HepG2 (cell line): Measurements from ENCODE around the gene PSRC1. TPM values are rescaled to one million over a fixed set of nuclear protein-coding genes. Genes with fewer than 3 reads are reported as not detected.

Experiments used
- ATF1 ChIP-seq: IDR thresholded peaks from 2 replicates; pipeline ENCODE4 v1.6.1; 2016; ENCODE audit warnings: mild to moderate bottlenecking, control low read depth
- ERF ChIP-seq: IDR thresholded peaks from 2 replicates; pipeline ENCODE4 v1.6.1; 2018; ENCODE audit warnings: missing biosample characterization, missing genetic modification reagents
- GATAD1 ChIP-seq: IDR thresholded peaks from 2 replicates; pipeline ENCODE4 v1.6.1; 2016; ENCODE audit warnings: missing genetic modification reagents, missing compliant biosample characterization
- HNRNPL ChIP-seq: fragments of 200-400 bp; formaldehyde crosslinking; IDR thresholded peaks from 2 replicates; pipeline ENCODE4 v1.6.1; 2017; ENCODE audit warnings: mild to moderate bottlenecking, low read depth, low read length
- MATR3 ChIP-seq: sonication (generic); formaldehyde crosslinking; IDR thresholded peaks from 2 replicates; pipeline ENCODE4 v1.4.0; 2020; ENCODE audit warnings: missing genetic modification reagents
- MTA1 ChIP-seq: sonication (generic); formaldehyde crosslinking; IDR thresholded peaks from 2 replicates; pipeline ENCODE4 v1.4.0; 2020; ENCODE audit warnings: missing genetic modification reagents, mild to moderate bottlenecking, borderline replicate concordance
- RAD21 ChIP-seq: fragments of 450-650 bp; formaldehyde crosslinking; IDR thresholded peaks from 2 replicates; pipeline ENCODE4 v1.5.0; 2020; ENCODE audit warnings: mild to moderate bottlenecking
- RBAK ChIP-seq: sonication (generic); formaldehyde crosslinking; IDR thresholded peaks from 2 replicates; pipeline ENCODE4 v1.5.1; 2020; ENCODE audit warnings: mild to moderate bottlenecking, missing genetic modification reagents
- SALL2 ChIP-seq: sonication (generic); formaldehyde crosslinking; IDR thresholded peaks from 2 replicates; pipeline ENCODE4 v1.8.1; 2023; ENCODE audit warnings: mild to moderate bottlenecking, missing genetic modification reagents, inconsistent platforms
- SMC3 ChIP-seq: IDR thresholded peaks from 2 replicates; pipeline ENCODE4 v1.6.1; 2011; ENCODE audit warnings: low read length, improper control_type of control experiment
- SOX13 ChIP-seq, 3 experiments: fragments of 450-650 bp in 1 of 3; sonication (generic) in 1 of 3; formaldehyde crosslinking in 1 of 3; IDR thresholded peaks in 2 of 3; conservative IDR thresholded peaks in 1 of 3; 2 replicates each; pipeline versions ENCODE4 v1.5.0 to v1.6.1; 2016 to 2020; ENCODE audit warnings: antibody characterized with exemption in 1 of 3, mild to moderate bottlenecking in 1 of 3, missing compliant biosample characterization in 1 of 3, missing genetic modification reagents in 1 of 3, moderate library complexity in 1 of 3
- TARDBP ChIP-seq: sonication (generic); formaldehyde crosslinking; IDR thresholded peaks from 2 replicates; pipeline ENCODE4 v1.8.0; 2022; ENCODE audit warnings: mild to moderate bottlenecking, missing genetic modification reagents
- YY1 ChIP-seq: IDR thresholded peaks from 2 replicates; pipeline ENCODE4 v1.6.1; 2011; ENCODE audit warnings: low read length, low read depth, moderate library complexity, mild to moderate bottlenecking; ENCODE audit not compliant: insufficient read depth, insufficient replicate concordance
- ZBTB37 ChIP-seq: sonication (generic); formaldehyde crosslinking; IDR thresholded peaks from 2 replicates; pipeline ENCODE4 v1.4.0; 2020; ENCODE audit warnings: mild to moderate bottlenecking, missing genetic modification reagents
- ZNF350 ChIP-seq: sonication (generic); formaldehyde crosslinking; IDR thresholded peaks from 2 replicates; pipeline ENCODE4 v1.4.0; 2020; ENCODE audit warnings: mild to moderate bottlenecking, low read depth, missing genetic modification reagents, borderline replicate concordance
- ZNF737 ChIP-seq: sonication (generic); formaldehyde crosslinking; IDR thresholded peaks from 2 replicates; pipeline ENCODE4 v1.5.0; 2020; ENCODE audit warnings: missing genetic modification reagents, mild to moderate bottlenecking, borderline replicate concordance
- ZNF75D ChIP-seq: sonication (generic); formaldehyde crosslinking; IDR thresholded peaks from 2 replicates; pipeline ENCODE4 v1.8.1; 2023; ENCODE audit warnings: missing genetic modification reagents, mild to moderate bottlenecking, borderline replicate concordance
- ZNF772 ChIP-seq: sonication (generic); formaldehyde crosslinking; IDR thresholded peaks from 2 replicates; pipeline ENCODE4 v1.5.0; 2020; ENCODE audit warnings: mild to moderate bottlenecking, missing genetic modification reagents
- polyA plus RNA-seq, 8 experiments: library from polyadenylated mRNA; depleted of rRNA in 3 of 8; stranded (reverse) in 7 of 8; unstranded in 1 of 8; fragments of >200 nt; fragmentation: Illumina TruSeq in 4 of 8; extraction: Trizol in 4 of 8; gene quantifications; 2 replicates each; pipeline versions ENCODE4 v1.2.1 to v1.2.3, GENCODE V29; 2011 to 2016; ENCODE audit warnings: low read depth in 4 of 8, missing spikeins in 1 of 8, mixed read lengths in 1 of 8; ENCODE audit not compliant: insufficient read depth in 1 of 8
- total RNA-seq, 5 experiments: library from RNA; depleted of rRNA; stranded (reverse); fragments of >200 nt; fragmentation: Illumina TruSeq; extraction: Trizol; gene quantifications; 2 replicates each; pipeline ENCODE4 v1.2.3, GENCODE V29; 2016; ENCODE audit warnings: low read depth in 1 of 5
- TF ChIP-seq, protein P1 (sequence below): sonication (generic); formaldehyde crosslinking; IDR thresholded peaks from 2 replicates; pipeline ENCODE4 v1.5.1; 2020; ENCODE audit warnings: mild to moderate bottlenecking, missing genetic modification reagents
- TF ChIP-seq, protein P2 (sequence below): fragments of 450-650 bp; IDR thresholded peaks from 2 replicates; pipeline ENCODE4 v1.6.1; 2017; ENCODE audit warnings: mild to moderate bottlenecking
- TF ChIP-seq, protein P3 (sequence below): sonication (generic); formaldehyde crosslinking; IDR thresholded peaks from 2 replicates; pipeline ENCODE4 v1.4.0; 2020; ENCODE audit warnings: low read depth, mild to moderate bottlenecking, missing genetic modification reagents

The PSRC1 gene
- total and polyA plus RNA-seq, 2 of the 13 experiments (the other 11 are each of a cell fraction or from before 2014, with no cell fraction given) = 28.6 to 30.3 TPM

DNA sequence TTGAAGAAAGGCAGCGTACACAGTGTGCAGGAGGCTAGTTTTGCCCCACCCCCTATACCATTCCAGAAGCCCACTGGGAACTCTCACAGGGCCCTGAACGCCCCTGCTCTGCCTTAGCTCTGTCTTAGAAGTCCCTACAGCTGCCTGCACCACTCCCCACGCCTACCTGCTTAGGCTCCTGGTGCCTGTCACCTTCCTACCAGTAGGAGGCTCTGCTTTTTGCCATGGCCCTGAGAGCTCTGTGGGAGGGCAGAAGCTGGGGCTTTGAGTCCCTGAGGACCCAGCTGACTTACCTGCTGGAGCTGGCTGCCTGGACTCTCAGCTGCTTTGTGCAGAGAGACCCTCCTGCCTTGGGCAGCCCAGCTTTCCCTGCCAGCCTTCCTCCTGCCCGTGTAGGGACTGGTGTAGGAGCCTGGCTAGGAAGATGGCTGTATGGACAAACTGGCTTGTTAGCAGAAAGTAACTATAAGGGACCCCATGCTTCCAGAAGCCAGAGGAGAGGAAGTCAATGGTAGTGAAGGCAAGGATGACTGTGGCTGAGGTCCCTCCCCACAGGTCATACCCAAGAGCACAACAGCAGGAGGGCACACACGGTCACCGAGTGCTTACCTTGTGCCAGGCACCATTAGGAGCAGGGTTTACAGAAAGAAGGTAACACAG is 43.4 kb downstream of the PSRC1 start (continued):
- TF ChIP-seq ZBTB37 (CRISPR knock-in tag) (no peak), TARDBP (CRISPR knock-in tag) (0 out of 2 replicates have a peak, but pooled peaks have one; percentile 31), MTA1 (CRISPR knock-in tag) (peak; percentile 33; the same call in 1 of the 2 replicates), MATR3 (CRISPR knock-in tag) (no peak), ERF (no peak), SMC3 (peak; percentile 65), YY1 (peak; percentile 39), ZNF737 (no peak), RBAK (no peak), HNRNPL (no peak), ZNF772 (CRISPR knock-in tag) (no peak), ATF1 (CRISPR knock-in tag) (no peak), SALL2 (CRISPR knock-in tag) (no peak), ZNF350 (CRISPR knock-in tag) (peak; percentile 35; the same call in 1 of the 2 replicates), SOX13 (IDR thresholded peaks at IDR 0.05) (no peak), SOX13 (CRISPR knock-in tag; conservative IDR thresholded peaks at IDR 0.05 in 1 of 2, IDR thresholded peaks at IDR 0.05 in 1 of 2) (peak in 1 of 2 experiments; percentile 27; a peak in 2 of 4 replicates), GATAD1 (CRISPR knock-in tag) (no peak), ZNF75D (CRISPR knock-in tag) (no peak), RAD21 (CRISPR knock-in tag) (peak; percentile 63)
- TF ChIP-seq, protein P1, sequence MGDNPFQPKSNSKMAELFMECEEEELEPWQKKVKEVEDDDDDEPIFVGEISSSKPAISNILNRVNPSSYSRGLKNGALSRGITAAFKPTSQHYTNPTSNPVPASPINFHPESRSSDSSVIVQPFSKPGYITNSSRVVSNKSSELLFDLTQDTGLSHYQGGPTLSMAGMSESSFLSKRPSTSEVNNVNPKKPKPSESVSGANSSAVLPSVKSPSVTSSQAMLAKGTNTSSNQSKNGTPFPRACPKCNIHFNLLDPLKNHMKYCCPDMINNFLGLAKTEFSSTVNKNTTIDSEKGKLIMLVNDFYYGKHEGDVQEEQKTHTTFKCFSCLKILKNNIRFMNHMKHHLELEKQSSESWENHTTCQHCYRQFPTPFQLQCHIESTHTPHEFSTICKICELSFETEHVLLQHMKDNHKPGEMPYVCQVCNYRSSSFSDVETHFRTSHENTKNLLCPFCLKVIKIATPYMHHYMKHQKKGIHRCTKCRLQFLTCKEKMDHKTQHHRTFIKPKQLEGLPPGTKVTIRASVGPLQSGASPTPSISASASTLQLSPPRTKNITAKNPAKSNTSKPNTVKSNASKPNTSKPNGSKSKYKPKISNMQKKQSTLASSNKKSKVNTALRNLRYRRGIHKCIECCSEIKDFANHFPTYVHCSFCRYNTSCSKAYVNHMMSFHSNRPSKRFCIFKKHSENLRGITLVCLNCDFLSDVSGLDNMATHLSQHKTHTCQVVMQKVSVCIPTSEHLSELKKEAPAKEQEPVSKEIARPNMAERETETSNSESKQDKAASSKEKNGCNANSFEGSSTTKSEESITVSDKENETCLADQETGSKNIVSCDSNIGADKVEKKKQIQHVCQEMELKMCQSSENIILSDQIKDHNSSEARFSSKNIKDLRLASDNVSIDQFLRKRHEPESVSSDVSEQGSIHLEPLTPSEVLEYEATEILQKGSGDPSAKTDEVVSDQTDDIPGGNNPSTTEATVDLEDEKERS = 0 out of 2 replicates have a peak, but pooled peaks have one; percentile 35
- TF ChIP-seq, protein P2, sequence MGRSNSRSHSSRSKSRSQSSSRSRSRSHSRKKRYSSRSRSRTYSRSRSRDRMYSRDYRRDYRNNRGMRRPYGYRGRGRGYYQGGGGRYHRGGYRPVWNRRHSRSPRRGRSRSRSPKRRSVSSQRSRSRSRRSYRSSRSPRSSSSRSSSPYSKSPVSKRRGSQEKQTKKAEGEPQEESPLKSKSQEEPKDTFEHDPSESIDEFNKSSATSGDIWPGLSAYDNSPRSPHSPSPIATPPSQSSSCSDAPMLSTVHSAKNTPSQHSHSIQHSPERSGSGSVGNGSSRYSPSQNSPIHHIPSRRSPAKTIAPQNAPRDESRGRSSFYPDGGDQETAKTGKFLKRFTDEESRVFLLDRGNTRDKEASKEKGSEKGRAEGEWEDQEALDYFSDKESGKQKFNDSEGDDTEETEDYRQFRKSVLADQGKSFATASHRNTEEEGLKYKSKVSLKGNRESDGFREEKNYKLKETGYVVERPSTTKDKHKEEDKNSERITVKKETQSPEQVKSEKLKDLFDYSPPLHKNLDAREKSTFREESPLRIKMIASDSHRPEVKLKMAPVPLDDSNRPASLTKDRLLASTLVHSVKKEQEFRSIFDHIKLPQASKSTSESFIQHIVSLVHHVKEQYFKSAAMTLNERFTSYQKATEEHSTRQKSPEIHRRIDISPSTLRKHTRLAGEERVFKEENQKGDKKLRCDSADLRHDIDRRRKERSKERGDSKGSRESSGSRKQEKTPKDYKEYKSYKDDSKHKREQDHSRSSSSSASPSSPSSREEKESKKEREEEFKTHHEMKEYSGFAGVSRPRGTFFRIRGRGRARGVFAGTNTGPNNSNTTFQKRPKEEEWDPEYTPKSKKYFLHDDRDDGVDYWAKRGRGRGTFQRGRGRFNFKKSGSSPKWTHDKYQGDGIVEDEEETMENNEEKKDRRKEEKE = no peak
- TF ChIP-seq, protein P3, sequence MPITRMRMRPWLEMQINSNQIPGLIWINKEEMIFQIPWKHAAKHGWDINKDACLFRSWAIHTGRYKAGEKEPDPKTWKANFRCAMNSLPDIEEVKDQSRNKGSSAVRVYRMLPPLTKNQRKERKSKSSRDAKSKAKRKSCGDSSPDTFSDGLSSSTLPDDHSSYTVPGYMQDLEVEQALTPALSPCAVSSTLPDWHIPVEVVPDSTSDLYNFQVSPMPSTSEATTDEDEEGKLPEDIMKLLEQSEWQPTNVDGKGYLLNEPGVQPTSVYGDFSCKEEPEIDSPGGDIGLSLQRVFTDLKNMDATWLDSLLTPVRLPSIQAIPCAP (CRISPR knock-in tag) = no peak
